Thymus (tissue), 11 donors: ENCODE results near the gene CALCOCO2. TPM values are rescaled to one million over a fixed set of nuclear protein-coding genes. Genes with fewer than 3 reads are reported as not detected.
"Not testable (repeated sequence)": the region's sequence is repeated elsewhere in the genome, so short reads cannot be mapped to it uniquely, and the experiment has no call there.

Source experiments
- DNase-seq, 9 donors: peaks; one replicate each; pipeline ENCODE4 v3.0.0-alpha.2; 2013; ENCODE audit warnings: low spot score in 9 of 9, low read depth in 6 of 9, missing footprints in 1 of 9
- H3K27ac ChIP-seq, 2 donors: one replicate each; pipeline ENCODE4 v1.5.1; 2013; ENCODE audit warnings: control low read depth in 1 of 2, low read depth in 1 of 2, low read length in 1 of 2, mild to moderate bottlenecking in 1 of 2, moderate library complexity in 1 of 2
- H3K27me3 ChIP-seq, 2 donors: one replicate each; pipeline ENCODE4 v1.5.1; 2013; ENCODE audit warnings: low read length in 1 of 2; ENCODE audit not compliant: control insufficient read depth in 2 of 2, insufficient read depth in 1 of 2
- H3K36me3 ChIP-seq, 2 donors: one replicate each; pipeline ENCODE4 v1.5.1; 2013; ENCODE audit warnings: low read length in 1 of 2, mild to moderate bottlenecking in 1 of 2, moderate library complexity in 1 of 2; ENCODE audit not compliant: control insufficient read depth in 2 of 2, insufficient read depth in 2 of 2
- H3K4me1 ChIP-seq, 2 donors: one replicate each; pipeline ENCODE4 v1.5.1; 2013; ENCODE audit warnings: low read length in 2 of 2; ENCODE audit not compliant: control insufficient read depth in 2 of 2, insufficient read depth in 2 of 2
- H3K4me3 ChIP-seq, 2 donors: one replicate each; pipeline ENCODE4 v1.5.1; 2013; ENCODE audit warnings: low read length in 2 of 2, control low read depth in 1 of 2, mild to moderate bottlenecking in 1 of 2
- H3K9me3 ChIP-seq, 2 donors: one replicate each; pipeline ENCODE4 v1.5.1; 2013; ENCODE audit warnings: low read length in 1 of 2, mild to moderate bottlenecking in 1 of 2; ENCODE audit not compliant: control insufficient read depth in 2 of 2, insufficient read depth in 1 of 2
- WGBS: extraction: QIAGEN DNeasy Blood & Tissue Kit; methylation state at CpG from one replicate; pipeline ENCODE4 v1.1.7; 2013; 5-methylcytosine and 5-hydroxymethylcytosine counted together
- polyA plus RNA-seq: library from polyadenylated mRNA; stranded (reverse); fragments of 200-250 nt; gene quantifications from one replicate; pipeline ENCODE4 v1.2.3, GENCODE V29; 2013
- total RNA-seq: library from RNA; stranded (reverse); fragments of 120-200 nt; gene quantifications from one replicate; pipeline ENCODE4 v1.2.4, GENCODE V29; 2013
- donor health status: healthy.

The CALCOCO2 gene
- total and polyA plus RNA-seq, 2 donors, result 30.8 to 90.6 TPM

GRCh38 chr17:48796163-48796522 is 34.7 kb upstream of the CALCOCO2 start:
- not testable (repeated sequence) for H3K4me1 ChIP-seq, H3K4me3 ChIP-seq, DNase-seq, H3K9me3 ChIP-seq, H3K27ac ChIP-seq, H3K36me3 ChIP-seq
- peaks cover 2 to 68% of the 10 kb centered on the region in 2 donors for H3K27me3 ChIP-seq
- 35% methylated on average over 6 of the region's 6 CpGs for WGBS

DNA sequence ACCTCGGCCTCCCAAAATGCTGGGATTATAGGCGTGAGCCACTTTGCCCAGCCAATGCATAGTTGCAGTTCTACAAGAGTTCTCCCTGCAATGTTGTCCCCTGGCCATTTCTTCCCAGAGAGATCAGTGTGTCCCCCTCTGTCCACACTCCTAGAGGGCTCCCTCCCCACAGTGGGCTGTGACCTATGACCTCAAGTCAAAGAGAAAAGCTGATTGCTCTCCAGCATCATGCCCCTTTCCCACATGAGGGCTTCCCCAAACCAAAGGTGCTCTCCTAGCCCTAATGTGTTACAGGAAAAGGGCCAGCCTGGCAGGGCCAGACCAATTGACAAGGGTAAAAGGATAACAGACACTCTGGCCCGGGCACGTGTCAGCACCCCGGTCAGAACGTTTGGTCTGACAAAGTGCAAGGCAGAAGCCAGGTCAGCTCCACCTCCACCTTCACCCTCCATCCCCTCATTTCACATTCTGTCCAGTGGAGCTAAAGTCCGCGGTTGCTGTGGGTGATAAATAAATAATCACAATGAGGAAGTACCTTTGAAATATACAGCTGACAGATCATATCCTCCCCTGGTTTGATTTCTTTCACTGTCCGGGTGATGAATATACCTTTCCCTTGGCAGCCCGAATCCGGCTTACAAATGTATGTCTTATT is 31.6 kb upstream of the CALCOCO2 start:
- H3K36me3 ChIP-seq, result no peaks in the 10 kb centered on the region
- H3K4me1 ChIP-seq, result no peaks in the 10 kb centered on the region
- no peak for DNase-seq
- H3K4me3 ChIP-seq, result no peak overlapping the region
- 80% methylated on average over 11 of the region's 11 CpGs for WGBS
- no peak overlapping the region for H3K27ac ChIP-seq
- H3K9me3 ChIP-seq, result no peaks in the 10 kb centered on the region
- H3K27me3 ChIP-seq, result peaks cover 2 to 53% of the 10 kb centered on the region in 2 donors

- 66% methylated on average over 5 of the region's 5 CpGs for WGBS
- H3K27me3 ChIP-seq, result peaks cover 2 to 52% of the 10 kb centered on the region in 2 donors
- H3K4me3 ChIP-seq, result no peak overlapping the region
- H3K9me3 ChIP-seq, result no peaks in the 10 kb centered on the region
- no peaks in the 10 kb centered on the region for H3K36me3 ChIP-seq
- no peak overlapping the region for H3K27ac ChIP-seq
- H3K4me1 ChIP-seq, result no peaks in the 10 kb centered on the region
- DNase-seq, result no peak
Observed at GRCh38 chr17:48800626-48801217, 30.1 kb upstream of the CALCOCO2 start.

- peak in 8 of 9 donors; percentile 21 to 68 (median 46) for DNase-seq
- Histone ChIP-seq H3K4me3 (no peak overlapping the region), H3K27me3 (peaks cover 0 to 27% of the 10 kb centered on the region in 2 donors), H3K4me1 (no peaks in the 10 kb centered on the region), H3K36me3 (no peaks in the 10 kb centered on the region), H3K27ac (no peak overlapping the region), H3K9me3 (no peaks in the 10 kb centered on the region)
- WGBS, result 13% methylated on average over 9 of the region's 9 CpGs
Observed at GRCh38 chr17:48804936-48805411, 25.9 kb upstream of the CALCOCO2 start.

DNA sequence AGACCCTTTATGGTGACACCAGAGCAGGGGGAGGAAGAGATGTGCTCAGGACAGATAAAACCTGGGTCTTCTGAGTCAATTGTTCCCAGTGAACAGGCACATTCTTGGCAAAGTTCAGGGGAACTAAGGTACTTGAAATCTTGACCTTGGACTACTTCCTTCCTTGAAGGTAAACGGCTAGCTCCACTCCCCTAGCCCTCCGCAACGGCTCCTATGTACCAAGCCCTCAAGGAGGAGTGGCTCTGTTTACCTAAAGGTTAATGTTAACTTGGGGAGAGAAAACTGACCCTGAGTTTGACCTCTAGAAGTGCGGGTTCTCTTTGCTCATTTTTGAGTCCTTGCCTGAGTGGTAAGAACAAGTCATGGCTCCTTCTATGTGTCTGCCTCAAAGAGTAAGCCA is 21.7 kb upstream of the CALCOCO2 start:
- Histone ChIP-seq H3K27me3 (peaks cover 0 to 20% of the 10 kb centered on the region in 2 donors), H3K9me3 (no peaks in the 10 kb centered on the region), H3K4me1 (no peaks in the 10 kb centered on the region), H3K27ac (no peak overlapping the region), H3K4me3 (no peak overlapping the region), H3K36me3 (no peaks in the 10 kb centered on the region)
- no peak for DNase-seq
- 70% methylated on average over 4 of the region's 4 CpGs for WGBS

GRCh38 chr17:48812001-48812400 is 18.8 kb upstream of the CALCOCO2 start:
- no peak for DNase-seq
- WGBS, result 93% methylated on average over 3 of the region's 3 CpGs
- Histone ChIP-seq H3K36me3 (no peaks in the 10 kb centered on the region), H3K27me3 (peaks cover 6 to 41% of the 10 kb centered on the region in 2 donors), H3K9me3 (peaks cover 0 to 5% of the 10 kb centered on the region in 2 donors), H3K4me3 (no peak overlapping the region), H3K4me1 (peaks cover 0 to 8% of the 10 kb centered on the region in 2 donors), H3K27ac (no peak overlapping the region)

- Histone ChIP-seq H3K9me3 (peaks cover 0 to 6% of the 10 kb centered on the region in 2 donors), H3K4me1 (peaks cover 2 to 13% of the 10 kb centered on the region in 2 donors), H3K27ac (no peak overlapping the region), H3K36me3 (no peaks in the 10 kb centered on the region), H3K4me3 (no peak overlapping the region), H3K27me3 (peaks cover 8 to 61% of the 10 kb centered on the region in 2 donors)
- 37% methylated on average over 7 of the region's 7 CpGs for WGBS
- peak in 3 of 9 donors; percentile 36 to 67 (median 57) for DNase-seq
Observed at GRCh38 chr17:48814504-48814903, 16.3 kb upstream of the CALCOCO2 start.

DNA sequence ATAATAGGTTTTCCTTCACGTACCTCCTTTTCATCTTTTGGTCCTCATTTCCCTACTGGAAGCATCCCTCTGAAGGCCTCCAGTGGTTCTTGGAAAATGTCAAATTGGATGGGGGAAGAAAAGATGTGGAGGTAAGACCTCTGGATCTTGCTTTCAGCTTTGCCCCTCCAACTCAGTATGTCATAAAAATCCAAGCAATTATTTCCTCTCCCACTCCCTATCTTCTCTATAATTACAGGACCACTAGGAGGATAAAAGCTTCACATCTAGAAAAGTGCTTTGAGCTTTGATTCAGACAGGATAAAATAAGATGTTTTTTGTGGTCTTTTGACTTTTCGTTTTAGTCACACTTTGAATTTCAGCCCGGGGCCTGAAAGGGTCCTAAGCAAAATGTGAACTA is 15.5 kb upstream of the CALCOCO2 start:
- H3K4me3 ChIP-seq, result no peak overlapping the region
- H3K27me3 ChIP-seq, result peaks cover 8 to 62% of the 10 kb centered on the region in 2 donors
- peaks cover 2 to 13% of the 10 kb centered on the region in 2 donors for H3K4me1 ChIP-seq
- 71% methylated on average over 3 of the region's 3 CpGs for WGBS
- H3K9me3 ChIP-seq, result peaks cover 0 to 6% of the 10 kb centered on the region in 2 donors
- H3K36me3 ChIP-seq, result no peaks in the 10 kb centered on the region
- DNase-seq, result no peak
- no peak overlapping the region for H3K27ac ChIP-seq

GRCh38 chr17:48816438-48816773 is 14.4 kb upstream of the CALCOCO2 start:
- WGBS, result 15% methylated on average over 7 of the region's 7 CpGs
- Histone ChIP-seq H3K27me3 (peaks cover 8 to 64% of the 10 kb centered on the region in 2 donors), H3K9me3 (peaks cover 0 to 6% of the 10 kb centered on the region in 2 donors), H3K4me1 (peaks cover 2 to 13% of the 10 kb centered on the region in 2 donors), H3K4me3 (peak overlapping the region; percentile 14 to 40), H3K36me3 (no peaks in the 10 kb centered on the region), H3K27ac (no peak overlapping the region)
- DNase-seq, result no peak
